ENCODE data around the gene EPS15. TPM values are rescaled to one million over a fixed set of nuclear protein-coding genes. Genes with fewer than 3 reads are reported as not detected.
A peak's percentile ranks its signal among the peaks of the same experiment; 100 is the strongest.

Gene EPS15
- total and polyA plus RNA-seq, 10 of the 15 experiments (the other 5 are each of a cell fraction or from before 2014, with no cell fraction given): 24.7 to 87.8 (median 56.3) TPM

GRCh38 chr1:51322417-51323101, 196.5 kb downstream of the EPS15 start:
- in situ Hi-C loops (cut with MboI): no loop called here
- FAIRE-seq (no peak), DNase-seq (ENCODE audit: low read depth, low spot score) (no peak), ATAC-seq (no peak)
- CTCF ChIA-PET: no interaction called here
- Histone ChIP-seq H3K4me2 (ENCODE audit: control insufficient read depth, insufficient read depth) (no peak overlapping the region), H3K36me3 (ENCODE audit: control insufficient read depth in 2 of 2, insufficient read depth in 2 of 2, low read length in 1 of 2) (no peaks in the 10 kb centered on the region; a peak in 1 of 4 replicates), H3K9me3 (replicated peaks; ENCODE audit: control insufficient read depth, insufficient read depth, low read length) (no peaks in the 10 kb centered on the region), H3K4me3 (no peak overlapping the region), H3K79me2 (ENCODE audit: control insufficient read depth, insufficient read depth, low read length) (no peaks in the 10 kb centered on the region), H3K27ac (ENCODE audit: control insufficient read depth, insufficient read depth) (no peak overlapping the region), H4K20me1 (ENCODE audit: control insufficient read depth, insufficient read depth) (no peaks in the 10 kb centered on the region), H3K9ac (ENCODE audit: control insufficient read depth, insufficient read depth, low read length) (no peak overlapping the region), H3K27me3 (replicated peaks in 1 of 2; ENCODE audit: control insufficient read depth in 2 of 2, insufficient read depth in 2 of 2, low read length in 1 of 2) (no peaks in the 10 kb centered on the region), H2AFZ (ENCODE audit: control insufficient read depth, low read depth, low read length) (no peak overlapping the region), H3K4me1 (ENCODE audit: control insufficient read depth, insufficient read depth, low read length) (no peaks in the 10 kb centered on the region)
- SMC1A ChIA-PET (ENCODE audit: uncharacterized antibody, unreplicated experiment): no interaction called here
- no TSS peak for BruUV-seq (replicated peaks)
- 28% methylated on average over 4 of the region's 4 CpGs for WGBS (ENCODE audit: insufficient coverage, insufficient replicate concordance, low lambda C conversion rate, missing lambda C conversion rate)
- RAD21 ChIA-PET (ENCODE audit: unreplicated experiment): interaction anchor here (1.0 kb wide), 1 partner anchor 9 kb away, joined by 3 read pairs; no protein-coding TSS in a partner anchor
- TF ChIP-seq ZNF24 (IDR thresholded peaks at IDR 0.05) (peak; percentile 70; the same call in 1 of the 2 replicates), ASH2L (IDR thresholded peaks at IDR 0.05; ENCODE audit: borderline replicate concordance, low read depth) (no peak), ZSCAN29 (IDR thresholded peaks at IDR 0.05) (no peak), CHD4 (IDR thresholded peaks at IDR 0.05) (no peak), EZH2 (IDR thresholded peaks at IDR 0.05; ENCODE audit: borderline replicate concordance, control insufficient read depth, low read depth, low read length) (no peak), NRF1 (conservative IDR thresholded peaks at IDR 0.05; ENCODE audit: low read depth, low read length) (no peak), NBN (IDR thresholded peaks at IDR 0.05) (no peak)
- intact Hi-C loops (cut with micrococcal nuclease; ENCODE audit: unreplicated experiment): no loop called here
- POLR2A ChIA-PET: interaction anchor here (0.5 kb wide), 1 partner anchor 75 kb away, joined by 4 read pairs; no protein-coding TSS in a partner anchor

GRCh38 chr1:51321924-51322280, 197.2 kb downstream of the EPS15 start:
- SMC1A ChIA-PET (ENCODE audit: uncharacterized antibody, unreplicated experiment): interaction anchor here (0.5 kb wide), 1 partner anchor 326 kb away, joined by 3 read pairs; no protein-coding TSS in a partner anchor
- WGBS (ENCODE audit: insufficient coverage, insufficient replicate concordance, low lambda C conversion rate, missing lambda C conversion rate): 8% methylated on average over 2 of the region's 2 CpGs
- Histone ChIP-seq H3K9ac (ENCODE audit: control insufficient read depth, insufficient read depth, low read length) (no peak overlapping the region), H3K27me3 (replicated peaks in 1 of 2; ENCODE audit: control insufficient read depth in 2 of 2, insufficient read depth in 2 of 2, low read length in 1 of 2) (no peaks in the 10 kb centered on the region), H3K4me1 (ENCODE audit: control insufficient read depth, insufficient read depth, low read length) (no peaks in the 10 kb centered on the region), H3K4me2 (ENCODE audit: control insufficient read depth, insufficient read depth) (no peak overlapping the region), H3K4me3 (no peak overlapping the region), H2AFZ (ENCODE audit: control insufficient read depth, low read depth, low read length) (no peak overlapping the region), H3K9me3 (replicated peaks; ENCODE audit: control insufficient read depth, insufficient read depth, low read length) (no peaks in the 10 kb centered on the region), H3K79me2 (ENCODE audit: control insufficient read depth, insufficient read depth, low read length) (no peaks in the 10 kb centered on the region), H3K36me3 (ENCODE audit: control insufficient read depth in 2 of 2, insufficient read depth in 2 of 2, low read length in 1 of 2) (no peaks in the 10 kb centered on the region; a peak in 1 of 4 replicates), H3K27ac (ENCODE audit: control insufficient read depth, insufficient read depth) (no peak overlapping the region), H4K20me1 (ENCODE audit: control insufficient read depth, insufficient read depth) (no peaks in the 10 kb centered on the region)
- CTCF ChIA-PET: no interaction called here
- RAD21 ChIA-PET (ENCODE audit: unreplicated experiment): no interaction called here
- in situ Hi-C loops (cut with MboI) (no loop called here), intact Hi-C loops (cut with micrococcal nuclease; ENCODE audit: unreplicated experiment) (no loop called here)
- no peak for DNase-seq (ENCODE audit: low read depth, low spot score)
- BruUV-seq (replicated peaks): no TSS peak
- POLR2A ChIA-PET: no interaction called here
- FAIRE-seq: no peak
- ATAC-seq: no peak
- TF ChIP-seq, protein P1, sequence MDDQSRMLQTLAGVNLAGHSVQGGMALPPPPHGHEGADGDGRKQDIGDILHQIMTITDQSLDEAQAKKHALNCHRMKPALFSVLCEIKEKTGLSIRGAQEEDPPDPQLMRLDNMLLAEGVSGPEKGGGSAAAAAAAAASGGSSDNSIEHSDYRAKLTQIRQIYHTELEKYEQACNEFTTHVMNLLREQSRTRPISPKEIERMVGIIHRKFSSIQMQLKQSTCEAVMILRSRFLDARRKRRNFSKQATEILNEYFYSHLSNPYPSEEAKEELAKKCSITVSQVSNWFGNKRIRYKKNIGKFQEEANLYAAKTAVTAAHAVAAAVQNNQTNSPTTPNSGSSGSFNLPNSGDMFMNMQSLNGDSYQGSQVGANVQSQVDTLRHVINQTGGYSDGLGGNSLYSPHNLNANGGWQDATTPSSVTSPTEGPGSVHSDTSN (IDR thresholded peaks at IDR 0.05; ENCODE audit: insufficient replicate concordance, low read depth, low read length): no peak
- no peak for TF ChIP-seq BRCA1 (IDR thresholded peaks at IDR 0.05; ENCODE audit: low read depth, low read length)
- TF ChIP-seq EP300 (IDR thresholded peaks at IDR 0.05; ENCODE audit: borderline replicate concordance in 1 of 2, control insufficient read depth in 1 of 2, low read depth in 2 of 2, low read length in 2 of 2): no peak
- no peak for TF ChIP-seq REST (IDR thresholded peaks at IDR 0.05; ENCODE audit: low read depth, low read length)
